Endodermal cell (in vitro differentiated cells): Measurements from ENCODE around the gene GAL3ST1. TPM values are rescaled to one million over a fixed set of nuclear protein-coding genes. Genes with fewer than 3 reads are reported as not detected.
A peak's percentile ranks its signal among the peaks of the same experiment; 100 is the strongest.

Experiments
- DNase-seq: peaks from one replicate; pipeline ENCODE4 v3.0.0-alpha.2; 2017
- H3K27ac ChIP-seq: 2 replicates; pipeline ENCODE4 v1.5.1; 2013; ENCODE audit warnings: mild to moderate bottlenecking, low read depth, low read length, moderate library complexity
- H3K27me3 ChIP-seq: 2 replicates; pipeline ENCODE4 v1.6.1; 2013; ENCODE audit warnings: mild to moderate bottlenecking, low read length, moderate library complexity; ENCODE audit not compliant: insufficient read depth, control insufficient read depth, poor library complexity, severe bottlenecking
- H3K36me3 ChIP-seq: 2 replicates; pipeline ENCODE4 v1.7.0; 2013; ENCODE audit warnings: mild to moderate bottlenecking, low read length, moderate library complexity; ENCODE audit not compliant: control insufficient read depth, insufficient read depth
- H3K4me1 ChIP-seq: one replicate; pipeline ENCODE4 v1.7.0; 2013; ENCODE audit warnings: low read length; ENCODE audit not compliant: control insufficient read depth, insufficient read depth
- H3K4me3 ChIP-seq: 2 replicates; pipeline ENCODE4 v1.5.1; 2013; ENCODE audit warnings: mild to moderate bottlenecking, low read length, moderate library complexity
- H3K9ac ChIP-seq: 2 replicates; pipeline ENCODE4 v1.6.1; 2013; ENCODE audit warnings: mild to moderate bottlenecking, low read length, moderate library complexity; ENCODE audit not compliant: poor library complexity, severe bottlenecking; ENCODE audit errors: extremely low read depth
- H3K9me3 ChIP-seq: 2 replicates; pipeline ENCODE4 v1.6.1; 2013; ENCODE audit warnings: mild to moderate bottlenecking, low read length, moderate library complexity; ENCODE audit not compliant: control insufficient read depth
- H3K27ac Mint-ChIP-seq: 2 replicates; pipeline ENCODE4 v1.8.0; 2020; ENCODE audit warnings: mixed read lengths
- H3K27me3 Mint-ChIP-seq: 2 replicates; pipeline ENCODE4 v1.8.0; 2021; ENCODE audit warnings: mild to moderate bottlenecking, mixed read lengths; ENCODE audit not compliant: insufficient read depth
- H3K36me3 Mint-ChIP-seq: 2 replicates; pipeline ENCODE4 v1.8.0; 2020; ENCODE audit warnings: low read depth, mixed read lengths
- H3K4me1 Mint-ChIP-seq: 2 replicates; pipeline ENCODE4 v1.8.0; 2020; ENCODE audit warnings: mixed read lengths
- H3K4me3 Mint-ChIP-seq: 2 replicates; pipeline ENCODE4 v1.8.0; 2020; ENCODE audit warnings: mild to moderate bottlenecking, moderate library complexity, mixed read lengths
- H3K9me3 Mint-ChIP-seq: 2 replicates; pipeline ENCODE4 v1.8.0; 2020; ENCODE audit warnings: mild to moderate bottlenecking, mixed read lengths
- WGBS, 2 experiments: methylation state at CpG; one replicate each; pipeline versions ENCODE4 v1.1.5 to v1.1.7; 2013; ENCODE audit warnings: missing lambda C conversion rate in 2 of 2, mixed read lengths in 1 of 2; ENCODE audit not compliant: insufficient coverage in 1 of 2, insufficient read length in 1 of 2; 5-methylcytosine and 5-hydroxymethylcytosine counted together
- total RNA-seq, 2 donors: library from RNA; stranded (reverse); fragmentation: NEBNext Ultra II Directional in 1 of 2; extraction: Animal tissue kit (Norgen Biotek cat#: 25700) in 1 of 2; gene quantifications; 2 replicates in 1 of 2; 3 replicates in 1 of 2; pipeline ENCODE4 v1.2.1, GENCODE V29; 2021
- TF ChIP-seq, protein P1 (sequence below): fragments of 200-600 bp; sonication (generic); conservative IDR thresholded peaks from 2 replicates; pipeline ENCODE4 v1.5.0; 2021; ENCODE audit warnings: antibody characterized with exemption, mild to moderate bottlenecking

The GAL3ST1 gene
- total RNA-seq, 2 donors from 2014 or later: 26.4 to 28.3 TPM

DNA sequence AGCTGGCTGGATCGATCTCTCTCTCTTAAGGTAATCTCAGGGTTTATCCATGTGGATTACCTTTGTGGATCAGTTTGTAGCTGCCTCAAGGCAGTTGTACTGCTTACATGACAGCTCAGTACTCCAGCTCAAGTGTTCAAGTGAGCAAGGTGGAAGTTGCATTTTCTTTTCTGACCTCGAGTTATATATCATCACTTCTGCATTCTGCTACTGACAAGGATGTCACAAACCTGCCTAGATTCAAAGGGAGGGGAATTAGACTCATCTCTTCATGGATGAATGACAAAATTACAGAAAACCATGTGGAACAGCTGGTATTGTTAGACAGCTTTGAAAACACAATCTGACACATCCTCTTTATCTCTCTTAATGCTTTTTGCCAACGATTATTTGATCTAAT is 26.5 kb upstream of the GAL3ST1 start:
- Mint-ChIP-seq H3K36me3 (peaks cover 8% of the 10 kb centered on the region), H3K27ac (no peak overlapping the region), H3K4me1 (peaks cover 12% of the 10 kb centered on the region), H3K27me3 (no peaks in the 10 kb centered on the region), H3K4me3 (no peak overlapping the region), H3K9me3 (peaks cover 7% of the 10 kb centered on the region)
- WGBS, 2 experiments: 78 to 87% methylated on average over 3 of the region's 3 CpGs
- peaks cover 4% of the 10 kb centered on the region for H3K4me1 ChIP-seq
- H3K4me3 ChIP-seq: no peak overlapping the region
- H3K9ac ChIP-seq: no peak overlapping the region
- TF ChIP-seq, protein P1, sequence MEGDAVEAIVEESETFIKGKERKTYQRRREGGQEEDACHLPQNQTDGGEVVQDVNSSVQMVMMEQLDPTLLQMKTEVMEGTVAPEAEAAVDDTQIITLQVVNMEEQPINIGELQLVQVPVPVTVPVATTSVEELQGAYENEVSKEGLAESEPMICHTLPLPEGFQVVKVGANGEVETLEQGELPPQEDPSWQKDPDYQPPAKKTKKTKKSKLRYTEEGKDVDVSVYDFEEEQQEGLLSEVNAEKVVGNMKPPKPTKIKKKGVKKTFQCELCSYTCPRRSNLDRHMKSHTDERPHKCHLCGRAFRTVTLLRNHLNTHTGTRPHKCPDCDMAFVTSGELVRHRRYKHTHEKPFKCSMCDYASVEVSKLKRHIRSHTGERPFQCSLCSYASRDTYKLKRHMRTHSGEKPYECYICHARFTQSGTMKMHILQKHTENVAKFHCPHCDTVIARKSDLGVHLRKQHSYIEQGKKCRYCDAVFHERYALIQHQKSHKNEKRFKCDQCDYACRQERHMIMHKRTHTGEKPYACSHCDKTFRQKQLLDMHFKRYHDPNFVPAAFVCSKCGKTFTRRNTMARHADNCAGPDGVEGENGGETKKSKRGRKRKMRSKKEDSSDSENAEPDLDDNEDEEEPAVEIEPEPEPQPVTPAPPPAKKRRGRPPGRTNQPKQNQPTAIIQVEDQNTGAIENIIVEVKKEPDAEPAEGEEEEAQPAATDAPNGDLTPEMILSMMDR: no peak
- H3K27me3 ChIP-seq: no peaks in the 10 kb centered on the region
- no peaks in the 10 kb centered on the region for H3K36me3 ChIP-seq
- H3K27ac ChIP-seq: no peak overlapping the region
- DNase-seq: no peak
- no peaks in the 10 kb centered on the region for H3K9me3 ChIP-seq

DNA sequence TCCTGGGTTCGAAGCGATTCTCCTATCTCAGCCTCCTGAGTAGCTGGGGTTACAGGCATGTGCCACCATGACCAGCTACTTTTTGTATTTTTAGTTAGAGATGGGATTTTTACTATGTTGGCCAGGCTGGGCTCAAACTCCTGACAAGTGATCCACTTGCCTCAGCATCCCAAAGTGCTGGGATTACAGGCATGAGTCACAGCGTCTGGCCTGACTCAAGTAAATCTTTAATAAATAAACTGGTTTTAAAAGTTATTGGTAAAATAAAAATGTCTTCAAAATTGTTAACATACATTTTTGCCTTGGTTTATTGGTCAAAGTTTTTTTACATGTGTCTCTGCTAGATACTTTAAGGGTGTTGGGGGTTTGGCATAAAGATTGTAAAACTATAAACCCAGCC is 24.5 kb upstream of the GAL3ST1 start:
- no peaks in the 10 kb centered on the region for H3K9me3 ChIP-seq
- Mint-ChIP-seq H3K9me3 (peaks cover 7% of the 10 kb centered on the region), H3K27me3 (peaks cover 8% of the 10 kb centered on the region), H3K27ac (no peak overlapping the region), H3K4me3 (no peak overlapping the region), H3K4me1 (peaks cover 11% of the 10 kb centered on the region), H3K36me3 (peaks cover 4% of the 10 kb centered on the region)
- H3K27ac ChIP-seq: no peak overlapping the region
- TF ChIP-seq, protein P1: no peak
- H3K27me3 ChIP-seq: peaks cover 7% of the 10 kb centered on the region
- H3K36me3 ChIP-seq: no peaks in the 10 kb centered on the region
- WGBS, 2 experiments: 94% methylated on average over 3 of the region's 3 CpGs; no CpG with 5 or more reads in 1 of the 2 experiments
- H3K9ac ChIP-seq: no peak overlapping the region
- no peak for DNase-seq
- H3K4me3 ChIP-seq: no peak overlapping the region
- H3K4me1 ChIP-seq: no peaks in the 10 kb centered on the region

DNA sequence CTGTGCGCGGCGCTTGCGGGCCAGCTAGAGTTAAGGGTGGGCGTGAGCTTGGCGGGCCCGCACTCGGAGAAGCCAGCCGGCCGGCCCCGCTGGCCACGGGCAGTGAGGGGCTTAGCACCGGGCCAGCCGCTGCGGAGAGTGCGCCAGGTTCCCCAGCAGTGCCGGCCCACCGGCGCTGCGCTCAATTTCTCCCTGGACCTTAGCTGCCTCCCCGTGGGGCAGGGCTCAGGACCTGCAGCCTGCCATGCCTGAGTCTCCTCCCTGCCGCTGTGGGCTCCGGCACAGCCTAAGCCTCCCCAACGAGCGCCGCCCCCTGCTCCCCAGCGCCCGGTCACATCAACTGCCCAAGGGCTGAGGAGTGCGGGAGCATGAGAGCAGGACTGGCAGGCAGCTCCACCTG is 22.4 kb upstream of the GAL3ST1 start:
- no peaks in the 10 kb centered on the region for H3K36me3 Mint-ChIP-seq
- peaks cover 7% of the 10 kb centered on the region for H3K4me1 Mint-ChIP-seq
- 96 to 98% methylated on average over 11 to 29 of the region's 29 CpGs for WGBS, 2 experiments
- TF ChIP-seq, protein P1: no peak
- DNase-seq: peak; percentile 61
- Histone ChIP-seq H3K27me3 (peaks cover 20% of the 10 kb centered on the region), H3K9me3 (no peaks in the 10 kb centered on the region), H3K9ac (no peak overlapping the region), H3K27ac (no peak overlapping the region), H3K36me3 (no peaks in the 10 kb centered on the region), H3K4me3 (no peak overlapping the region), H3K4me1 (no peaks in the 10 kb centered on the region)
- no peak overlapping the region for H3K4me3 Mint-ChIP-seq
- H3K27me3 Mint-ChIP-seq: peaks cover 20% of the 10 kb centered on the region
- H3K27ac Mint-ChIP-seq: no peak overlapping the region
- peaks cover 5% of the 10 kb centered on the region for H3K9me3 Mint-ChIP-seq
